Esophagus muscularis mucosa (tissue), 4 donors: Measurements from ENCODE around the gene CAMTA1. TPM values are rescaled to one million over a fixed set of nuclear protein-coding genes. Genes with fewer than 3 reads are reported as not detected.

Experiments
- DNase-seq: peaks from one replicate; pipeline ENCODE4 v3.0.0-alpha.2; 2017; ENCODE audit errors: extremely low spot score
- H3K27ac ChIP-seq, 4 donors: fragments of 200-600 bp; sonication (generic); replicated peaks in 1 of 4; 1 replicate in 3 of 4; 2 replicates in 1 of 4; pipeline ENCODE4 v1.5.1; 2016 to 2019; ENCODE audit warnings: mild to moderate bottlenecking in 1 of 4
- H3K27me3 ChIP-seq, 4 donors: fragments of 200-600 bp; sonication (generic); one replicate each; pipeline versions ENCODE4 v1.5.1 to v1.6.0; 2016 to 2019
- H3K36me3 ChIP-seq, 4 donors: fragments of 200-600 bp; sonication (generic); one replicate each; pipeline ENCODE4 v1.5.1; 2016 to 2019
- H3K4me1 ChIP-seq, 4 donors: fragments of 200-600 bp; sonication (generic); one replicate each; pipeline ENCODE4 v1.5.1; 2016 to 2019
- H3K4me3 ChIP-seq, 4 donors: fragments of 200-600 bp; sonication (generic); 1 replicate in 2 of 4; 2 replicates in 2 of 4; pipeline ENCODE4 v1.5.1; 2016 to 2019; ENCODE audit warnings: mild to moderate bottlenecking in 4 of 4, moderate library complexity in 1 of 4
- H3K9me3 ChIP-seq, 4 donors: fragments of 200-600 bp; sonication (generic); 1 replicate in 3 of 4; 2 replicates in 1 of 4; pipeline ENCODE4 v1.5.1; 2016 to 2019
- EP300 ChIP-seq: sonication (generic); formaldehyde crosslinking; IDR thresholded peaks from one replicate; pipeline ENCODE4 v1.6.1; 2017; ENCODE audit warnings: antibody characterized with exemption
- POLR2A ChIP-seq: fragments of 450-650 bp; IDR thresholded peaks from one replicate; pipeline ENCODE4 v1.6.1; 2017; ENCODE audit warnings: antibody characterized with exemption, moderate library complexity, mild to moderate bottlenecking, low read depth
- POLR2AphosphoS5 ChIP-seq, 2 donors: sonication (generic); formaldehyde crosslinking; IDR thresholded peaks; one replicate each; pipeline ENCODE4 v1.6.1; 2017; ENCODE audit warnings: antibody characterized with exemption in 2 of 2
- WGBS: methylation state at CpG from one replicate; pipeline ENCODE4 v1.1.5; 2018; 5-methylcytosine and 5-hydroxymethylcytosine counted together
- intact Hi-C: fragments of 100-400 bp; cut with DNase I; formaldehyde crosslinking; loops from one replicate; pipeline ENCODE4 v1.15.1; 2023
- total RNA-seq, 4 donors: library from RNA; depleted of rRNA; stranded (reverse); fragments of >200 nt; gene quantifications; one replicate each; pipeline versions ENCODE4 v1.1.0 to v1.2.1, GENCODE V29; 2016
- TF ChIP-seq, protein P1 (sequence below), 3 experiments: fragments of 200-600 bp in 2 of 3; fragments of 450-650 bp in 1 of 3; sonication (generic) in 2 of 3; IDR thresholded peaks; one replicate each; pipeline ENCODE4 v1.5.1; 2017 to 2019; ENCODE audit warnings: antibody characterized with exemption in 3 of 3, mild to moderate bottlenecking in 2 of 3, moderate library complexity in 1 of 3

Gene CAMTA1
- total RNA-seq, 4 donors from 2014 or later: 109 to 226 (median 139) TPM

DNA sequence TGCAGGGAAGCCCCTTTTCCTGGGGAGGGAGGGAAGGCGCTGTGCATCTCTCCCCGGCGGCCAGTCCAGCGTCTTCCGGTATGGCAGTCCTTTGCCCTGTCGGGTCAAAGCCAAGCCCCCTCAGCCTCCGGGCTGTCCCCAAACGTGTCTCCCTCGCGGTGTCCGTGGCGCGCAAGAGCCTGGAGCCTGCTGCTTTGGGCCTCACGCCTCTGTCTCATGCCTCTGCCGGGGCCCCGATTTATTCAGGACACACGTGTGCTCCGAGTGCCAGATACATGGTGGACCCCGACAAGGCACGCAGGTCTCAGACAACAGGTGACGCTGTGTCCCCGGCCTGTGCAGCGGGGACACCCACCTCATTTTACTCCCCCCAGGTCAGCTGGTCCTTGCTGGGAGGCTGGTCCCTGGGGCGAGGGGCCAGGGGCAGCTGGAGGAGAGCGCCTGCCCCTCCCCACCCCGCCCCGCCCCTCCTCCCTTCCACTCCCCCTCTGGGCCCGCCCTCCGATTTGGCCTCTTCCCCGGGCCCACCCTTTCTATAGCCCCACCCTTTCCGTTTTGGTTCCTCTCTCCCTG lies 176.7 kb downstream of the CAMTA1 start:
- intact Hi-C loops: no loop called here
- no peak for DNase-seq
- TF ChIP-seq POLR2AphosphoS5 (IDR thresholded peaks at IDR 0.05): no peak
- TF ChIP-seq, protein P1, sequence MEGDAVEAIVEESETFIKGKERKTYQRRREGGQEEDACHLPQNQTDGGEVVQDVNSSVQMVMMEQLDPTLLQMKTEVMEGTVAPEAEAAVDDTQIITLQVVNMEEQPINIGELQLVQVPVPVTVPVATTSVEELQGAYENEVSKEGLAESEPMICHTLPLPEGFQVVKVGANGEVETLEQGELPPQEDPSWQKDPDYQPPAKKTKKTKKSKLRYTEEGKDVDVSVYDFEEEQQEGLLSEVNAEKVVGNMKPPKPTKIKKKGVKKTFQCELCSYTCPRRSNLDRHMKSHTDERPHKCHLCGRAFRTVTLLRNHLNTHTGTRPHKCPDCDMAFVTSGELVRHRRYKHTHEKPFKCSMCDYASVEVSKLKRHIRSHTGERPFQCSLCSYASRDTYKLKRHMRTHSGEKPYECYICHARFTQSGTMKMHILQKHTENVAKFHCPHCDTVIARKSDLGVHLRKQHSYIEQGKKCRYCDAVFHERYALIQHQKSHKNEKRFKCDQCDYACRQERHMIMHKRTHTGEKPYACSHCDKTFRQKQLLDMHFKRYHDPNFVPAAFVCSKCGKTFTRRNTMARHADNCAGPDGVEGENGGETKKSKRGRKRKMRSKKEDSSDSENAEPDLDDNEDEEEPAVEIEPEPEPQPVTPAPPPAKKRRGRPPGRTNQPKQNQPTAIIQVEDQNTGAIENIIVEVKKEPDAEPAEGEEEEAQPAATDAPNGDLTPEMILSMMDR (IDR thresholded peaks at IDR 0.05): no peak
- WGBS: 15% methylated on average over 18 of the region's 31 CpGs
- no peaks in the 10 kb centered on the region for H3K9me3 ChIP-seq
- H3K27ac ChIP-seq: peak overlapping the region in 1 of 4 donors; percentile 51
- H3K4me3 ChIP-seq: peak overlapping the region; percentile 21 to 36 (median 30)
- no peaks in the 10 kb centered on the region for H3K36me3 ChIP-seq
- H3K4me1 ChIP-seq: peaks cover 16 to 35% (median 30%) of the 10 kb centered on the region in 4 donors
- H3K27me3 ChIP-seq: peaks cover 0 to 50% (median 18%) of the 10 kb centered on the region in 4 donors

DNA sequence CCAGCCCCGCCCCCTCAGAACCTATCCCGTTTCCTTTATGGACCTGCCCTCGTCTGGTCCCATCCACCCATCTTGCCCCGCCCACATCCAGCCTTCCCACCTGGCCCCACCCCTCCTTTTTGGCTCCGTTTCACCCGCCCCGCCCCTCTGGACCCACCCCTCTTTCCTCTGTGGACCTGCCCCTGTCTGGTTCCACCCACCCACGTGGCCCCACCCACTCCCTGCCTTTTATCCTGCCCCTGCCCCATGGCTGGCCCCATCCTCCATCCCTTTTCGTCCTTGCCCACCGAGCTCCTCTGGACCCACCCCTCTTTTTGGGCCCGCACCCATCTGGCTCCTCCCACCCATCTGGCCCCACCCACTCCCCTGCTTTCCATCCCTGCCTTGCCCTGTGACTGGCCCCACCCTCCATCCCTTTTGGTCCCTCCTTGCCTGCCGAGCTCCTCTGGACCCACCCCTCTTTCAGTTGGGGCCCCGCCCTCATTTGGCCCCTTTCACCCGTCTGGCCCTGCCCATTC lies 177.3 kb downstream of the CAMTA1 start:
- WGBS: 1% methylated on average over 13 of the region's 14 CpGs
- Histone ChIP-seq H3K27ac (no peak overlapping the region), H3K4me3 (peak overlapping the region; percentile 21 to 36 (median 30)), H3K9me3 (no peaks in the 10 kb centered on the region), H3K27me3 (peaks cover 0 to 55% (median 18%) of the 10 kb centered on the region in 4 donors), H3K36me3 (no peaks in the 10 kb centered on the region), H3K4me1 (peaks cover 16 to 35% (median 30%) of the 10 kb centered on the region in 4 donors)
- TF ChIP-seq EP300 (no peak), POLR2AphosphoS5 (IDR thresholded peaks at IDR 0.05) (no peak), POLR2A (no peak)
- TF ChIP-seq, protein P1 (IDR thresholded peaks at IDR 0.05): no peak
- intact Hi-C loops: no loop called here
- DNase-seq: no peak

DNA sequence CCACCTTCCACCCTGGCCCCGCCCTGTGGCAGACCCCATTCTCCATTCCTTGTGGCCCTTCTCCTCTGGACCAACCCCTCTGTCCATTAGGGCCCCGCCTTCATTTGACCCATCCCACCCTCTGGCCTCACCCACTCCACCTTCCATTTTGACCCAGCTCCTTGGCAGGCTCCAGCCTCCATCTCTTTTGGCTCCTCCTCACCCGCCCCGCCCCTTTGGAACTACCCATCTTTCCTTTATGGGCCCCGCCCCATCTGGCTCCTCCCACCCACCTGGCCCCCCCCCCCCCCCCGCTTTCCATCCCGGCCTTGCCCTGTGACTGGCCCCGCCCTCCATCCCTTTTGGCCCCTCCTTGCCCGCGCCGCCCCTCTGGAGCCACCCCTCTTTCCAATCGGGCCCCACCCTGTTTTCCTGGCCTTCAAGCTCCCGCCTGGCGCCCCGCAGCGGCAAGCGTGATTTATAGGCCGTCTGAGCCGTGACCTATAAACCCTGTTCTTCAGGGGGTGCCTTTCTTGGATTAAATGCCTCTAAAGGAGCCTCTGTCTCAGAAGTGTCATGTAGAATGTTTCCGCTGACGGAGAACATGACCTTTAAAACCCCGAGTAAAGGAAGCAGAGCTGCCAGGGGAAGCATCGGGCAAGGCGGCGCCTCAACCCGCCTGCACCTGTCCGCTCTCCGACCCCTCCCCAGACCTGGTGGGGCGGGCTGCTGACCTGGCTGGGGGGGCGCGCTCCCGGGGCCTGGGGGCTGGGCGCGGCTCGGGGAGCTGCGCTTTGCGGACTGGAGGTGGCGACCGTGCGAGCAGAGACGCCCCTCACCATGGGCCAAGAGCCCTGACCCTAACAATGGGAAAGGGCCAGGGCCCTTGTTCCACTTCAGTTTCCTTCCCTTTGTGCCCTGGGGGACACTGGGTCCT lies 178.0 kb downstream of the CAMTA1 start:
- peak overlapping the region; percentile 21 to 38 (median 32) for H3K4me3 ChIP-seq
- no peak for DNase-seq
- H3K9me3 ChIP-seq: no peaks in the 10 kb centered on the region
- no peak overlapping the region for H3K27ac ChIP-seq
- TF ChIP-seq POLR2A (no peak), EP300 (no peak), POLR2AphosphoS5 (IDR thresholded peaks at IDR 0.05) (no peak)
- TF ChIP-seq, protein P1 (IDR thresholded peaks at IDR 0.05): no peak
- WGBS: 17% methylated on average over 26 of the region's 41 CpGs
- H3K36me3 ChIP-seq: no peaks in the 10 kb centered on the region
- intact Hi-C loops: no loop called here
- H3K4me1 ChIP-seq: peaks cover 16 to 35% (median 30%) of the 10 kb centered on the region in 4 donors
- peaks cover 0 to 60% (median 18%) of the 10 kb centered on the region in 4 donors for H3K27me3 ChIP-seq

DNA sequence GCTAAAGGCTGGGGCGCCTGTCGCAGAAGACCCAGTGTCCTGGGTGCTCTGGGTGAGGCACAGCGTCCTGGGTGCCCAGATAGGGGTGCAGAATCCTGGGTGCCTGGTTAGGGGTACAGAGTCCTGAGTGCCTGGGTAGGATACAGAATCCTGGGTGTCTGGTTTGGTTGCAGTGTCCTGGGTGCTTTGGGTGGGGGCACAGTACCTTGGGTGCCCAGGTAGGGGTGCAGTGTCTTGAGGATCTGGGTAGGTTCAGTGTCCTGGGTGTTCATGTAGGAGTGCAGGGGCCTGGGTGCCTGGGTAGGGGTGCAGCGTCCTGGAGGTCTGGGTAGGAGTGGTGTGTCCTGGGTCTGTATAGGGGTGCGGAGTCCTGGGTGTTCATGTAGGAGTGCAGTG lies 178.7 kb downstream of the CAMTA1 start:
- TF ChIP-seq EP300: no peak
- no peak for TF ChIP-seq POLR2A
- no peak for TF ChIP-seq POLR2AphosphoS5 (IDR thresholded peaks at IDR 0.05)
- TF ChIP-seq, protein P1 (IDR thresholded peaks at IDR 0.05): no peak
- Histone ChIP-seq H3K4me3 (peak overlapping the region in 1 of 4 donors; percentile 35), H3K9me3 (no peaks in the 10 kb centered on the region), H3K36me3 (no peaks in the 10 kb centered on the region), H3K4me1 (peaks cover 16 to 35% (median 30%) of the 10 kb centered on the region in 4 donors), H3K27ac (no peak overlapping the region), H3K27me3 (peaks cover 0 to 60% (median 18%) of the 10 kb centered on the region in 4 donors)
- 80% methylated on average over 5 of the region's 5 CpGs for WGBS
- intact Hi-C loops: no loop called here
- no peak for DNase-seq
